ENCODE data around the gene RAX2. TPM values are rescaled to one million over a fixed set of nuclear protein-coding genes. Genes with fewer than 3 reads are reported as not detected.

Gene RAX2
- total and polyA plus RNA-seq, 9 of the 15 experiments (the other 6 are each of a cell fraction or from before 2014, with no cell fraction given), result not detected

DNA sequence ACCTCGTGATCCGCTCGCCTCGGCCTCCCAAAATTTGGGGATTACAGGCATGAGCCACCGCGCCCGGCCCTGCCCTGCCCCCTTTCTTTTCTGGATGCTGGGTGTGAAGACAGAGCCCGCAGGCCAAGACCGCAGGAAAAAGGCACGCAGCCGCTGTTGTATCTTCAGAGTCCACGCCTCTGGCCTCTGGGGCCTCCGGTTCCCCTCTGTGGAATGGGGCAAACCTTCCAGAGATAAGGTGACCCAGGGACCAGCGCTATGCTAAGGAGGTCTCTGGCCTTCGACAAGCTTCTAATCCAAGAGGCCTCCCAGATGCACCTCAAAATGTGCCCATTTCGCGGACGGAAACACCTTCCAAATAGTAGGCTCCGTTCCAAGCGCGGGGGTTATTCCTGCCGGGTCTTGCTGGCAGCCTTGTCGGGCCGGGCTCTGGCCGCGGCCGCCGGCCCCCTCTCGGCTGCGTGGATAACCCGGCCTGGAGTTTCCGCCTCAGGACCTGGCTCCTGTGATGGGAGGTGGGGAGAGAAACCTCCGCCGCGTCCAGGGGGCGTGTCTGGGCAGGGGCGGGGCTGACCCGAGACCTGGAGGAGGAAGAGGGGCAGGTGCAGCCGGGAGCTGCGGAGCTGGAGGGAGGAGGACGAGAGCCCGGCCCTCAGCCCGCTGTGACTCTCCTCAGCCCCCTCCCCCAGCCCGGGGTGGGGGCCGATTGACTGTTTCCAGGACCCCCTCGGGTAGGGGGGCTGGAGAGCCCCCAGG, 50.7 kb downstream of the RAX2 start (continued):
- no peak for TF ChIP-seq ZNF217 (CRISPR knock-in tag; IDR thresholded peaks at IDR 0.05)
- TF ChIP-seq ZNF696 (CRISPR knock-in tag; conservative IDR thresholded peaks at IDR 0.05), result no peak
- TF ChIP-seq, protein P1, sequence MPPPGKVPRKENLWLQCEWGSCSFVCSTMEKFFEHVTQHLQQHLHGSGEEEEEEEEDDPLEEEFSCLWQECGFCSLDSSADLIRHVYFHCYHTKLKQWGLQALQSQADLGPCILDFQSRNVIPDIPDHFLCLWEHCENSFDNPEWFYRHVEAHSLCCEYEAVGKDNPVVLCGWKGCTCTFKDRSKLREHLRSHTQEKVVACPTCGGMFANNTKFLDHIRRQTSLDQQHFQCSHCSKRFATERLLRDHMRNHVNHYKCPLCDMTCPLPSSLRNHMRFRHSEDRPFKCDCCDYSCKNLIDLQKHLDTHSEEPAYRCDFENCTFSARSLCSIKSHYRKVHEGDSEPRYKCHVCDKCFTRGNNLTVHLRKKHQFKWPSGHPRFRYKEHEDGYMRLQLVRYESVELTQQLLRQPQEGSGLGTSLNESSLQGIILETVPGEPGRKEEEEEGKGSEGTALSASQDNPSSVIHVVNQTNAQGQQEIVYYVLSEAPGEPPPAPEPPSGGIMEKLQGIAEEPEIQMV (tag; conservative IDR thresholded peaks at IDR 0.05; ENCODE audit: low read depth), result no peak
- no peak for TF ChIP-seq HMG20A (CRISPR knock-in tag; conservative IDR thresholded peaks at IDR 0.05)
- TF ChIP-seq, protein P2, sequence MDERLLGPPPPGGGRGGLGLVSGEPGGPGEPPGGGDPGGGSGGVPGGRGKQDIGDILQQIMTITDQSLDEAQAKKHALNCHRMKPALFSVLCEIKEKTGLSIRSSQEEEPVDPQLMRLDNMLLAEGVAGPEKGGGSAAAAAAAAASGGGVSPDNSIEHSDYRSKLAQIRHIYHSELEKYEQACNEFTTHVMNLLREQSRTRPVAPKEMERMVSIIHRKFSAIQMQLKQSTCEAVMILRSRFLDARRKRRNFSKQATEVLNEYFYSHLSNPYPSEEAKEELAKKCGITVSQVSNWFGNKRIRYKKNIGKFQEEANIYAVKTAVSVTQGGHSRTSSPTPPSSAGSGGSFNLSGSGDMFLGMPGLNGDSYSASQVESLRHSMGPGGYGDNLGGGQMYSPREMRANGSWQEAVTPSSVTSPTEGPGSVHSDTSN (CRISPR knock-in tag; IDR thresholded peaks at IDR 0.05; ENCODE audit: low read depth), result no peak
- TF ChIP-seq, protein P2 (tag; conservative IDR thresholded peaks at IDR 0.05; ENCODE audit: low read depth), result no peak
- no peak for TF ChIP-seq TARDBP (IDR thresholded peaks at IDR 0.05)
- TF ChIP-seq, protein P3, sequence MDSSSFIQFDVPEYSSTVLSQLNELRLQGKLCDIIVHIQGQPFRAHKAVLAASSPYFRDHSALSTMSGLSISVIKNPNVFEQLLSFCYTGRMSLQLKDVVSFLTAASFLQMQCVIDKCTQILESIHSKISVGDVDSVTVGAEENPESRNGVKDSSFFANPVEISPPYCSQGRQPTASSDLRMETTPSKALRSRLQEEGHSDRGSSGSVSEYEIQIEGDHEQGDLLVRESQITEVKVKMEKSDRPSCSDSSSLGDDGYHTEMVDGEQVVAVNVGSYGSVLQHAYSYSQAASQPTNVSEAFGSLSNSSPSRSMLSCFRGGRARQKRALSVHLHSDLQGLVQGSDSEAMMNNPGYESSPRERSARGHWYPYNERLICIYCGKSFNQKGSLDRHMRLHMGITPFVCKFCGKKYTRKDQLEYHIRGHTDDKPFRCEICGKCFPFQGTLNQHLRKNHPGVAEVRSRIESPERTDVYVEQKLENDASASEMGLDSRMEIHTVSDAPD (CRISPR knock-in tag; IDR thresholded peaks at IDR 0.05), result no peak
- TF ChIP-seq DNMT1 (IDR thresholded peaks at IDR 0.05), result no peak
- peak; percentile 99 for TF ChIP-seq TOE1 (IDR thresholded peaks at IDR 0.05; ENCODE audit: borderline replicate concordance)
- no peak for TF ChIP-seq TOE1 (CRISPR knock-in tag; IDR thresholded peaks at IDR 0.05; ENCODE audit: borderline replicate concordance, low read depth)
- TF ChIP-seq SIN3B (IDR thresholded peaks at IDR 0.05; ENCODE audit: low read depth), result no peak; the same call in 1 of the 2 replicates
- TF ChIP-seq SREBF2 (CRISPR knock-in tag; IDR thresholded peaks at IDR 0.05), result no peak
- TF ChIP-seq U2AF2 (optimal IDR thresholded peaks at IDR 0.05; ENCODE audit: low read depth, low read length), result no peak
- no peak for TF ChIP-seq SMARCC2 (IDR thresholded peaks at IDR 0.05; ENCODE audit: low read depth)
- TF ChIP-seq SP2 (IDR thresholded peaks at IDR 0.05; ENCODE audit: extremely low read depth, low read depth, low read length, poor library complexity, severe bottlenecking), result no peak
- TF ChIP-seq ZNF561 (CRISPR knock-in tag; conservative IDR thresholded peaks at IDR 0.05), result no peak
- TF ChIP-seq CBFA2T3 (IDR thresholded peaks at IDR 0.05), result peak; percentile 37; the same call in 1 of the 2 replicates
- TF ChIP-seq ZNF274 (IDR thresholded peaks at IDR 0.05; ENCODE audit: borderline replicate concordance, low read depth, low read length), result no peak
- TF ChIP-seq NFRKB (IDR thresholded peaks at IDR 0.05; ENCODE audit: low read depth), result no peak

Measured in K562 (cell line).